Measurements from ENCODE around the gene SART1.

SART1 gene, protein sequence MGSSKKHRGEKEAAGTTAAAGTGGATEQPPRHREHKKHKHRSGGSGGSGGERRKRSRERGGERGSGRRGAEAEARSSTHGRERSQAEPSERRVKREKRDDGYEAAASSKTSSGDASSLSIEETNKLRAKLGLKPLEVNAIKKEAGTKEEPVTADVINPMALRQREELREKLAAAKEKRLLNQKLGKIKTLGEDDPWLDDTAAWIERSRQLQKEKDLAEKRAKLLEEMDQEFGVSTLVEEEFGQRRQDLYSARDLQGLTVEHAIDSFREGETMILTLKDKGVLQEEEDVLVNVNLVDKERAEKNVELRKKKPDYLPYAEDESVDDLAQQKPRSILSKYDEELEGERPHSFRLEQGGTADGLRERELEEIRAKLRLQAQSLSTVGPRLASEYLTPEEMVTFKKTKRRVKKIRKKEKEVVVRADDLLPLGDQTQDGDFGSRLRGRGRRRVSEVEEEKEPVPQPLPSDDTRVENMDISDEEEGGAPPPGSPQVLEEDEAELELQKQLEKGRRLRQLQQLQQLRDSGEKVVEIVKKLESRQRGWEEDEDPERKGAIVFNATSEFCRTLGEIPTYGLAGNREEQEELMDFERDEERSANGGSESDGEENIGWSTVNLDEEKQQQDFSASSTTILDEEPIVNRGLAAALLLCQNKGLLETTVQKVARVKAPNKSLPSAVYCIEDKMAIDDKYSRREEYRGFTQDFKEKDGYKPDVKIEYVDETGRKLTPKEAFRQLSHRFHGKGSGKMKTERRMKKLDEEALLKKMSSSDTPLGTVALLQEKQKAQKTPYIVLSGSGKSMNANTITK

GRCh38 chr11:65961267-65962140 is at the start of gene SART1:
TSS of gene SART1 (plus strand) at chr11:65961734. CDS start at chr11:65961781, 47 bp downstream.
- peak; percentile 90 to 96 for DNase-seq (ENCODE audit: low read depth in 2 of 2)

DNA sequence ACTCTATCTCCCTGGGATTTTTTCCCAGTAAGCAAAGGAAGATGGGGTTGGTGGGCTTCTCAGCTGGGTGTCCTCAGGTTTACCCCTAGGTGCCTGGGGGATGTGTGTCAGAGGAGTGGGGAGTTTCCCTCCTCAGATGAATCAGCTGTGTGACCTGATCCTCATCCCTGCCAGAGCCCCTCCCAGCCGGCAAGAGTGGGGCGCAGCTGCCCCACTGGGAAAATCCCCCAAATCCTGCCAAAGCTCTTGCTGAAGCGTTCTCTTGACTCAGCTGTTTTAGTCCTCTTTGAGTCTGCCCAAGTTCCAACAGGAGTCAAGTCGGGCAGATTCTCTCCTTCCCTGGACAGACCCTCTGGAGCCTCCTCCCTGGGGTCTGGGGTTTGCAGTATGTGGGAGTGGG is 48.7 kb upstream of the SART1 start:
- DNase-seq (ENCODE audit: low read depth in 2 of 2), result no peak

DNA sequence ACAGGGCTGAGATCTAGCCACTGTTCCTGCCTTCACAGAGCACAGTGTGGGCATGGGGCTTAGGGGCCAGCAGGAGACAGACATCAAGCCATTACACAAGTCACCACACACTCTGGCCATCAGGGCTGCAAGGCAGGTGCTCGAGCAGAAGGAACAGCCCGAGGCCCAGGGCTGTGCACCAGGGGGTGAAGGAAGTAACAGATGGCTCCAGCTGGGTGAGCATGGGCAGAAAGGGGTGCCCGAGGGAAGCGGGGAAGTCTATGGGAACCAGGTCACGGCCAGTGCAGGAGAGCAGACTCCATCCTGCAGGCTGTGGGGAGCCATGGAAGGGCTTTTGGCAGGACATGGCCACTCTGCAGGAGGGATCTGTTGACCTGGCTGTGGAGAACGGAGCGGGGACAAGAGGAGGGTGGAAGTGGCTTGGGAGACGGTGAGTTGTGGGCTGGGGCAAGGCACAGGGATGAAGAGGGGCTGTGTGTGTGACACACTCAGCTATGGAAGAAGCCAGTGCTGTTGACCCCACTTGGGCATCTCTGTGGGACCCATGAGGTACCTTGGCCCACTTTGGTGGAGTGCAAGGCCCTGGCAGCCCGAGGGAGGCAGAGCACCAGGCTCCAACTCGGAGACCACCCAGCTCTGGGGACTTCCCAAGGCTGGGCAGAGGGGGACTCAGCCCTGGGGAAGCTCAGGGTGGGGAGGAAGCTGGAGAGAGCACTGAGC is 46.3 kb upstream of the SART1 start:
- DNase-seq (ENCODE audit: low read depth in 2 of 2), result no peak

GRCh38 chr11:65915821-65916251 is 45.7 kb upstream of the SART1 start:
- no peak for DNase-seq (ENCODE audit: low read depth in 2 of 2)

DNA sequence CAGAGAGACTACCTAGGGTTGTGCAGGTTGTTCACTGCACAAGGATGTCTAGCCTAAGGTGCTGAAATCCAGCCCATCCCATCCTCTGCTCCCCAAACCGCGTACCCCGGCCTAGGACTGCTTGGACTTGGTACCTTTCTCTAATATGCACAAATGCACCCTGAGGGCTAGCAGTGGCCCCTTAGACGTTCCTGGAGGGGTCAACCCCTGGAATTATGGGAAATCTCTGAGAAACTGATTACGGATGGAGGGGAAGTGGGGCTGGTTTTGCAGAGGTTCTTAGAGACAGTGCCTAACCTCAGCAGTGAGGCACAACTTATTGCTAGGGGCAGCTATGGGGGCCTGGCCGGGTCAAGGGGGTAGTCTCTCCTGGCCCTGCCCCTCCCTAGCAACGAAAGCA is 45.1 kb upstream of the SART1 start:
- no peak for DNase-seq (ENCODE audit: low read depth in 2 of 2)

GRCh38 chr11:65917077-65917433 is 44.5 kb upstream of the SART1 start:
- no peak for DNase-seq (ENCODE audit: low read depth in 2 of 2)

DNA sequence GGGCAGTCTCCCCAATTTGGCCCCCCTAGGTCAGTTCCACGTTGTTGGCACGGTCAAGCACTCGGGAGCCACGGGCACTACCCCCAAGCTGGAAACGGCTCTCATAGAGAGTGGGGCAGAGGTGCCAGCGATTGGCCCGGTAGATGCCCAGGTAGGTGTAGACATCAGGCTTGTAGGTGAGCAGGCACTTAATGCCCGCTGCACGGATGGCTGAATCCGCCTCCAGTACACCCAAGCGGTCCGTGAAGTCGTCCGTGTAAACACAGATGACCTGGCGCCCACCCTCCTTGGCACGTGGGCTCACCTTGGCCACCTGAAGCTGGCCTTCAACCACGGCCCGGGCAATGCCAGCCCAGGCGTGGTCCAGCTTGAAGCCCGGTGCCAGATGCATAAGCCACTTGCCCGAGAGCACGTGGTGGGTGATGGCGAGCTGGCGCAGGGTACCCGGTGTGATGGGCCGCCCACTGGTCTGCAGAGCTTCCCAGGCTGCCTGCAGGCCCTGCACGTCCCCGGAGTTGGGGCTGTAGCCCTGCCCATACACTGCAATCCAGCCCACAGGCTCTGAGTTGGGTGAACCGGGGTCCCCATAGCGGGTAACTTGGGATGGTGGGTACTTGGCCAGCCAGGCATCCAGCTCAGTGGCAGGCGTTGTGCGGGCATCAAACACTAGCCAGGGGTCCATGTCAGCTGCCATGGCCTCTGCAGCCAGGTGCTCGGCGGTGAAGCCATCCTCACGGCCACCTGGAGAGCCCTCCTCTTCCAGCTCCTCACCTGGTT is 43.9 kb upstream of the SART1 start:
- no peak for DNase-seq (ENCODE audit: low read depth in 2 of 2)

DNA sequence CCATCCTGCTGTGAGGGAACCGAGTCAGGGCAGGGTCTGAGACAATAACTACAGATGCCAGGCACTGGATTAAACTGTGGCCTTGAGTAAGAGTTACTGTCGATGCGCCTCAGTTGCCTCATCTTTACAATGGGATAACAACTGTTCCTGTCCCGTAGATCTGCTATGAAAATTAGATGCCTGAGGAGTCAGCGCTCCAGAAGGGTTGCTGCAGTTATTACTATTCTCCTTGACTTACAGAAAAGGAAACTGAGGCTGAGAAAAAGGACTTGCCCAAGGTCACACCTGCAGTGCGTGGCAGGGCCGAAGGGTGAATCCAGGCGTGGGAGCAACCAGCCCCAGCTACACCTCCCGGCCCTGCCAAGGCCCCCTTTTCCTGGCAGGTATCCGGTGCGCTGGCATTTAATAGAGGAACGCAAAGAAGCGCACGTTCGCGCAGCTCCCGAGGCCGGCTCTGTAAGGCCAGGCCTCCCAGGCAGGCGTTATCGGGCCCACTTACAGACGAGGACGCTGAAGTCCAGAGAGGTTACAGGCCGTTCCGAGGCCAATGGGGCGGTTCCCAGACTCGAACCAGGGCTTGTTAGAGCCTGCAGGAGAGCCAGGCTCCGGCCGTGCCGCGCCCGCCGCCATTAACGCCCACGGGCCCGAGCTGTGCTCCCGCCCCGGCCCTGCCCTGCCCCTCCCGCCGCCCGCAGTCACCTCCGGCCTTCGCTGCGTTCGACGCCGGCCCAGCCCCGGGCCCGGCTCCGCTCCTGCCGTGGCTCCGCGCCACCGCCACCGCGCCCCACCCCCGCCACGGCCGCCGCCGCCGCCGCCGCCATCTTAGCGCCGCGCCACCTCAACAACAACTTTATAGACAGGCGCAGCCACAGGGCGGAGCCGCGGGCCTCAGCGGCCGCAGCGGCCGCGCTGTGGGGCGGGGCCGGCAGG is 43.1 kb upstream of the SART1 start, which contains the start of gene C11orf68:
Gene C11orf68 (minus strand): TSS at position 852 of the 930 bp plus-strand sequence. CDS start 31 bp downstream, at position 821.
- DNase-seq (ENCODE audit: low read depth in 2 of 2), result no peak

DNA sequence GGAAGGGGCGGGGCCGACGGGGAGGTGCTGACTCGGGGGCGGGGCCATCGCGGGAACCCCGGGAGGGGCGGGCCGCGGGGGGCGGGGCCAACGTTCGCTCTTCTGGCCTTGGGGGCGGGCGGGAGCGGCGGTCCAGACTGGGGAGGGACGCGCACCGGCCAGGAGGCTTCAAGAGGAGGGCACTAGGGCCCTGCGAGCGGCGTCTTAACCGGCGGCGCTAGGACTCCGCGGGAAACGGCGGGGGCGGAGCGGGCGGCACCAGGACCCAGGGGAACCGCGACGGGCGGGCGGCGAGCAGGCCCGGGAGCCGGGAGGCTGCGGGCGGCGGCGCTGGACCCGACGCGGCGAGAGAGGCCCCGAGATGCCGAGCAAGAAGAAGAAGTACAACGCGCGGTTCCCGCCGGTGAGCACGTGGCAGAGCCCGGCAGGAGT is 42.4 kb upstream of the SART1 start, which contains the start of gene DRAP1:
Gene DRAP1 (plus strand): TSS at position 286 of the 432 bp plus-strand sequence. CDS start 76 bp downstream, at position 362.
- peak; percentile 99 to 100 for DNase-seq (ENCODE audit: low read depth in 2 of 2)

GRCh38 chr11:65919573-65920371 is 41.8 kb upstream of the SART1 start:
- peak in 1 of 2 donors; percentile 43 for DNase-seq (ENCODE audit: low read depth in 2 of 2)

DNA sequence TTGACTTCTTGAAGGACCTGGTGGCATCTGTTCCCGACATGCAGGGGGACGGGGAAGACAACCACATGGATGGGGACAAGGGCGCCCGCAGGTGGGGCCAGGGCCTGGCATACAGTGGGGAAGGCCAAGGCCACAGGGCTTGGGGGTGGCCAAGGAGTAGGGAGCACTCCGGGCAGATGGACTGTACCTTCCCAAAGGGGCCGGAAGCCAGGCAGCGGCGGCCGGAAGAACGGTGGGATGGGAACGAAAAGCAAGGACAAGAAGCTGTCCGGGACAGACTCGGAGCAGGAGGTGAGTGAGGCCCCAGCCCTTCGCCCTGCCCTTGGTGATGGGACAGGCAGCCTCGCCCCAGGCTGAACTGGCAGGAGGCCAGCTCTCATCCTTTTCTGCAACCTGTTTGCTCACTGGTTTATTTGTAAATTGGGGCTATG is 41.1 kb upstream of the SART1 start:
- no peak for DNase-seq (ENCODE audit: low read depth in 2 of 2)

GRCh38 chr11:65921033-65921555 is 40.4 kb upstream of the SART1 start:
- DNase-seq (ENCODE audit: low read depth in 2 of 2), result no peak

DNA sequence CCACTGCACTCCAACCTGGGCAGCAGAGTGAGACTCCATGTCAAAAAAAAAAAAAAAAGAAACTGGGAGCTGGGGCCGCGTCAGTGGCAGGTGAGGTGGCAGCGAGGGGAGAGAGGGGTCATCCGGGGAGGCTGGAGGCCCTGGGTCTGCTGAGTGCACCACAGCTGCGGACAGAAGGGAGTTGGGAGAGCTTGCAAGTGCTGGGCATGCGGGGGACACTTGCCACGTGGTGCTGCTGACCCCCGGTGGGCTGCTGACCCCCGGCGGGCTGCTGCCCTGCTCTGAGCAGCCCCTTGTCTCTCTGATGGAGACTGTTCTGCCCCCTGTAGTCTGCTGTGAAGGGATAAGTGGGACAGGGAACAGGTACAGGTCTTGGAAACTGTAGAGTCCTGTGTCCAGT is 39.7 kb upstream of the SART1 start:
- no peak for DNase-seq (ENCODE audit: low read depth in 2 of 2)

- DNase-seq (ENCODE audit: low read depth in 2 of 2), result no peak
Measured at GRCh38 chr11:65922565-65922964, 39.0 kb upstream of the SART1 start.

DNA sequence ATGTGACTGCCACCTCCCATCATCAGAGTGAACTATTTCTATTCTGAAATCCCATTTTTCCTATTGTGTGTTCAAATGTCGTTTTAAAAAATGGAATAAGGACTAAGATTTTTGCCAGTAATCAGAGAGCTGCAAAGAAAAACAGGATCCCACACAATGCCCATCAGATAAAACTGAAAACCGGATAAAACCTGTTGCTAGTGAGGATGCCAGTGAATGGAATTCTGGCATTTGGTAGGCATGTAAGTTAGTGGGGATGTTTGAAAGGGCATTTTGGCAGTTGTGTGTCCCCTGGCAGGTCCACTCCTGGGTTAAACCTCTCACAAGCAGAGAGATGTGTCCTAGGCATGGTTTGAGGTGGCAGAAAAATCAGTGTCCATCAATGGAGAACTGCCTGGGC is 36.1 kb upstream of the SART1 start:
- no peak for DNase-seq (ENCODE audit: low read depth in 2 of 2)

DNA sequence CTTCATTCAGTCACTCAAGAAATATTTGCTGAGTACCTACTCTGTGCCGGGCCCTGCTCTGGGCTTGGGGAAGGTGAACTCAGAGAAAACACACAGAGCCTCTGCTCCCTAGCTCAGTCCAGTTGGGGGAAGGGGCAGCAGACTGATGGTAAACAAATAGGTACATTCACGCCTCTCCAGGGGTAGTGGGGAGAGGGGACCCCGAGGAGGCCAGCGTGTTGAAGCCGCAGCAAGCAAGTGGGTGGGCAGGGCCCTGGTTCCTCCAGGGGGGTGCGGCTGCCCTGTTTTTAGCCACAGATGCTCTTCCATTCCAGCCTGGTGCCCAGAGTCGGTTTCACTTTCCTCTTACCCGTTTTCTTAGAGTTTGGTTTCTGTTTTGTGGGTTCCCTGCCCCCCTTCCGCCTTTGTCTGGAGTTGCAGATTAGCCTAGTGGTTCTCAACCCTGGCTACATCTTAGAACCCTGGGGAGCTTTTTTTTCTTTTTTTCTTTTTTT is 33.6 kb upstream of the SART1 start:
- DNase-seq (ENCODE audit: low read depth in 2 of 2), result peak; percentile 59 to 63

GRCh38 chr11:65928667-65929066 is 32.9 kb upstream of the SART1 start:
- DNase-seq (ENCODE audit: low read depth in 2 of 2), result no peak
